ENCODE data around the gene SYNGR1. TPM values are rescaled to one million over a fixed set of nuclear protein-coding genes. Genes with fewer than 3 reads are reported as not detected.

The SYNGR1 gene
- polyA plus RNA-seq, 3 donors = 18.0 to 54.9 (median 39.6) TPM

GRCh38 chr22:39317775-39318506, 31.9 kb upstream of the SYNGR1 start:
- H3K9me3 Mint-ChIP-seq = peaks cover 0 to 2% (median 0%) of the 10 kb centered on the region in 7 donors
- peaks cover 39% of the 10 kb centered on the region for H3K4me1 Mint-ChIP-seq
- Histone ChIP-seq H3K9me3 (replicated peaks in 1 of 2; ENCODE audit: control insufficient read depth in 1 of 2, insufficient read depth in 1 of 2, low read length in 2 of 2) (no peaks in the 10 kb centered on the region), H3K4me3 (replicated peaks in 1 of 3; ENCODE audit: low read depth in 2 of 3, low read length in 3 of 3) (peak overlapping the region; percentile 80 to 95 (median 93)), H3K27me3 (ENCODE audit: control insufficient read depth in 2 of 2, insufficient read depth in 2 of 2, low read length in 2 of 2) (no peaks in the 10 kb centered on the region), H3K4me1 (ENCODE audit: control insufficient read depth in 1 of 2, insufficient read depth in 2 of 2, low read length in 2 of 2) (peaks cover 26 to 42% of the 10 kb centered on the region in 2 donors), H2AFZ (ENCODE audit: insufficient read depth, low read depth, low read length, poor library complexity, severe bottlenecking) (no peak overlapping the region), H3K36me3 (replicated peaks in 1 of 2; ENCODE audit: control insufficient read depth in 1 of 2, insufficient read depth in 2 of 2, low read length in 2 of 2) (peaks cover 54 to 55% of the 10 kb centered on the region in 2 donors), H3K9ac (ENCODE audit: insufficient read depth, low read length, poor library complexity, severe bottlenecking) (peak overlapping the region; percentile 87), H3K4me2 (replicated peaks; ENCODE audit: extremely low read depth, low read length, poor library complexity, severe bottlenecking) (peak overlapping the region; percentile 98), H4K20me1 (ENCODE audit: insufficient read depth, low read length) (peaks cover 57% of the 10 kb centered on the region), H3K27ac (ENCODE audit: low read depth in 1 of 2, low read length in 2 of 2) (peak overlapping the region in 1 of 2 donors; percentile 96), H3K79me2 (ENCODE audit: insufficient read depth, low read length) (peaks cover 42% of the 10 kb centered on the region)
- intact Hi-C loops (cut with micrococcal nuclease) = loop anchor here (2.0 to 10.0 kb wide), 4 partner anchors 147 to 727 kb away; partner anchors contain the start of genes CBX6 (in 1 of the 2) and RPS19BP1 (in 1 of the 2)
- no peak for TF ChIP-seq CTCF (IDR thresholded peaks at IDR 0.05)
- peaks cover 50 to 54% of the 10 kb centered on the region in 2 donors for H3K36me3 Mint-ChIP-seq
- peak in 1 of 3 donors; percentile 7 for DNase-seq
- peak overlapping the region; percentile 98 to 99 for H3K4me3 Mint-ChIP-seq
- peaks cover 0 to 4% (median 3%) of the 10 kb centered on the region in 3 donors for H3K27me3 Mint-ChIP-seq (ENCODE audit: low read depth in 3 of 3)
- 67% methylated on average over 3 of the region's 9 CpGs for WGBS (ENCODE audit: insufficient coverage)
- peak overlapping the region; percentile 31 to 99 (median 98) for H3K27ac Mint-ChIP-seq

- Histone ChIP-seq H3K27ac (ENCODE audit: low read depth in 1 of 2, low read length in 2 of 2) (peak overlapping the region; percentile 94 to 96), H3K27me3 (ENCODE audit: control insufficient read depth in 2 of 2, insufficient read depth in 2 of 2, low read length in 2 of 2) (no peaks in the 10 kb centered on the region), H3K79me2 (ENCODE audit: insufficient read depth, low read length) (peaks cover 42% of the 10 kb centered on the region), H3K36me3 (replicated peaks in 1 of 2; ENCODE audit: control insufficient read depth in 1 of 2, insufficient read depth in 2 of 2, low read length in 2 of 2) (peaks cover 47% of the 10 kb centered on the region in 2 donors), H2AFZ (ENCODE audit: insufficient read depth, low read depth, low read length, poor library complexity, severe bottlenecking) (peak overlapping the region; percentile 99), H3K4me1 (ENCODE audit: control insufficient read depth in 1 of 2, insufficient read depth in 2 of 2, low read length in 2 of 2) (peaks cover 26 to 42% of the 10 kb centered on the region in 2 donors), H3K9me3 (replicated peaks in 1 of 2; ENCODE audit: control insufficient read depth in 1 of 2, insufficient read depth in 1 of 2, low read length in 2 of 2) (no peaks in the 10 kb centered on the region), H3K4me2 (replicated peaks; ENCODE audit: extremely low read depth, low read length, poor library complexity, severe bottlenecking) (peak overlapping the region; percentile 98), H3K4me3 (replicated peaks in 1 of 3; ENCODE audit: low read depth in 2 of 3, low read length in 3 of 3) (peak overlapping the region; percentile 80 to 95 (median 93)), H3K9ac (ENCODE audit: insufficient read depth, low read length, poor library complexity, severe bottlenecking) (peak overlapping the region; percentile 87), H4K20me1 (ENCODE audit: insufficient read depth, low read length) (peaks cover 50% of the 10 kb centered on the region)
- peaks cover 43 to 46% of the 10 kb centered on the region in 2 donors for H3K36me3 Mint-ChIP-seq
- DNase-seq = no peak
- H3K9me3 Mint-ChIP-seq = peaks cover 0 to 2% (median 0%) of the 10 kb centered on the region in 7 donors
- H3K4me3 Mint-ChIP-seq = peak overlapping the region; percentile 98 to 99
- intact Hi-C loops (cut with micrococcal nuclease) = loop anchor here (2.0 to 10.0 kb wide), 4 partner anchors 148 to 726 kb away; partner anchors contain the start of genes CBX6 (in 1 of the 2) and RPS19BP1 (in 1 of the 2)
- H3K27me3 Mint-ChIP-seq (ENCODE audit: low read depth in 3 of 3) = peaks cover 0 to 3% (median 2%) of the 10 kb centered on the region in 3 donors
- 5% methylated on average over 14 of the region's 26 CpGs for WGBS (ENCODE audit: insufficient coverage)
- H3K4me1 Mint-ChIP-seq = peaks cover 39% of the 10 kb centered on the region
- H3K27ac Mint-ChIP-seq = peak overlapping the region; percentile 95 to 99 (median 99)
- TF ChIP-seq CTCF (IDR thresholded peaks at IDR 0.05) = no peak
Observed at GRCh38 chr22:39318507-39319283, 31.1 kb upstream of the SYNGR1 start.

Measured in CD14-positive monocyte (primary cell).